Measurements from ENCODE around the gene DOK7.

Gene DOK7

DNA sequence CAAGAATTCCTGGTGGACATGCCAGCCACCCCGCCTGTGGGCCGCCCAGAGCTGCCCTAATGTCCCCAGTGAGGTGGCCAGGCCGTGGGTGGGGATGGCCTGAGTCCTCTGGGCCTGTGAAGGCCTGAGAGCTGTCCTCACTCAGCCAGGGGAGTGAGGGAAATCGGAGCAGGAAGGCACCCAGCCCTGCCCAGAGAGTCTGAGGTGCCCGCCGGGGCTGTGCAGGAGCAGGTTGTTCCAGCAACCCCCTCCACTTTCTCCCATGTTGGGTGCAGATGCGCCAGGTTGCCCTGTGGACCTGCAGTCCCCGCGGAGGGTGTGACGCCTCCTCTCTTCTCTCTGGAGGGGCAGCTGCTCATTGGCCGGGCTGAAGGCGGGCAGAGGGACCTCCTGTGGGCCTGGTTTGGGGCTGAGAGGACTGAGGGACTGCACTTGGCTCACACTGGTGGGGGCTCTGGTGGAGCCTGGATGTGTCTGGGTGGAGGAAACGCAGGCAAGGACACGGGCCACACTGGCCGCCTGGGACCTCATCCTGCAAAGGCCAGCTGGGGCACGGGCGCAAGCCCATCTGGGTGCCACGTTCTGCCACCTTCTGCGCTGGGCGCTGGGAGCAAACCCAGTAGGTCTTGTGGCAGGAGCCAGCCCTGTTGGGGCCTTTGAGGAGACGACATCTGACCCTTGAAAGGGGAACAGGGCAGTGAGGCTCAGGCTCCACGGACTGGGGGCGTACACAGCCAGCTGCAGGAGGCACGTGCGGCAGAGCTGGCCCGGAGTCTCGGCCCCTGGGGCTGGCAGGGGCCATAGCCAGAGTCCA is 14.0 kb downstream of the DOK7 start:
- FAIRE-seq, result no peak

DNA sequence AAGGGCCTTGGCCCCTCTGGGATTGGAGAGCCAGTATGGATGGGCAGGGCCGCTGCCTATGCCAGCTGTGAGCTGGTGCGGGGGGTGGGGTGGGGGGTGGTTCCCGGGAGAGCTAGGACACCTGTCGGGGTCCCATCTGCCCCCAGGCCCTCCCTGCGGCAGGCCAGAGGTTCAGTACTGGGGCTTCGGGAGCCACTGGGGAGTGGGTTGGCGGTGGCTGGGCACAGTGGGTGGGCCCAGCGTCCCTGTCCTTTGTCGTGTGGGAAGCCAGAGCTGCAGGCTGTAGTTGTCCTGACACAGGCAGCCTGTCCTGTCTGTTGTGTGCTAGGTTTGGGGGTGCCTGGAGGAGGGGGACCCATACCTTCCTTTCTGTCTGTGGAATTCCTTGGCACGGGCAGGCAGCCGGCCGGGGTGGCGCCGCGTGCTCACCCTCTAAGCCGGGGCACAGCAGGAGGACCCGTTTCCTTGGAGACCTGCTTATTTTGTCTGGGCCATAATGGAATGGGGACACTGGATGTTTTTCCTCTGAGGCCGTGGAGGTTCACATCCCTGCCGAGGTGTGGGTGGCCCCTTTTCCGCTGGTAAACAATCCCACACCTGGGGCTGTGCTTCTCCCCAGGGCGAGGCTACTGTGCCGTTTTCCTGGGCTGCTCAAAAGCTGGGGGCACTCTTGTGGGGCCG is 14.8 kb downstream of the DOK7 start:
- no peak for FAIRE-seq

DNA sequence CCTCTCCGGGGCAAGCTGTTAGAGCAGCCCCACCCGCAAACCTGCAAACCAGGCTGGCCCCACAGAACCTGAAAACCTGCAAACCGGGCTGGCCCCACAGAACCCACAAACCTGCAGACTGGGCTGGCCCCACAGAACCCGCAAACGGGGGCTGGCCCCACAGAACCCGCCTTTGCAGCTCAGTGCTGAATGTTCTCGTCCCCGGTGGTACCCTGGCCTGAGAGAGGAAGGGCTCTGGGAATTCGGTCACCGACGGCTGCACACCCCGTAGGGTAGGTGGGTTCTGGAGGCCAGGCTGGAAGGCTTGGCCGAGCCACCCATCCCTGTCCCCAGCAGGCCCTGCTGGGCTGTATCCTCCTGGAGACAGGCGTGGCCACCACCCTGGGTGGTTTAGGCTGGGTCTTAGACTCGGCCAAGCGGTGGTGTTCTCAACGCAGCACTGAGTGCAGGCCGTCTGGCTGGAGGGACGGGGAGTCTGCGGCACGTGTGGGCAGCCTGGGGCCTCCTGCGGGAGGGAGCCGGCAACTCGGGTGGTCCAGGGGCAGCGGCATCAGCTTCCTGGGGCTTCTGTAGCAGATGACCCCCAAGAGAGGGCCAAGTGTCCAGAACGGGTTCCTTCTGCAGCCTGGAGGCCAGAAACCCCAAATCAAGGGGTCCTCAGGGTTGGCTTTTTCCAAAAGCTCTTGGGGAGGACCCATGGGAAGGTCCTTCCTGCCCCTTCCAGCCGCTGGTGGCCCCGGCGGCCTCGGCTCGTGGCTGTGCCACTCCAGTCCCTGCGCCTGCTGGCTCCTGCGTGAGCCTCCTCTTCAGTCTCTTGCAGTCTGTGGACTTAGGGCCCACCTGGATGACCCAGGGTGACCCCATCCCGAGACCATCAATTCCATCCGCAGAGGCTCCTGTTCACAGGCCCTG is 15.6 kb downstream of the DOK7 start:
- no peak for FAIRE-seq

- FAIRE-seq, result no peak
Observed at GRCh38 chr4:3479358-3480101, 16.4 kb downstream of the DOK7 start.

GRCh38 chr4:3480528-3481112 is 17.5 kb downstream of the DOK7 start:
- peak; percentile 93 for FAIRE-seq

DNA sequence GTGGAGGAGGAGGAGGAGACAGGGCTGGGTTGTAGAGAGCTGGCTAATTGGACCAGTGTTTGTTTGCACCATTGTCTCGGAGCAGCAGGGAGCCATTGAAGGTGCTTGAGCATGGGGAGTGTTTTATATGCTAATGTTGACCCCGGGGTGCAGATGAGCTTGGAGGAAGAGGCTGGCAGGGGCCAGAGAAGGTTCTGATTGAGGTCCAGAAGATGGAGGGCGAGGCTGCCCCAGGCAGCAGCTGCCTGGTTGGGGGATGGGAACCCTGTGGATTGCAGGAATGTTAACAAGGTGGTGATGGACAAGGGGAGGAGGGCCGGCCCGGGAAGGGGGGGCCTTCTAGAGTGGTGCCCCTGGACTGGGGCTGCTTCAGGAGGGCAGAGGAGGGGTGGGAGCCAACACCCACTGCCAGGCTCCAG is 18.0 kb downstream of the DOK7 start:
- FAIRE-seq, result no peak

GRCh38 chr4:3481783-3482393 is 18.8 kb downstream of the DOK7 start:
- FAIRE-seq, result no peak

- no peak for FAIRE-seq
Observed at GRCh38 chr4:3482707-3483106, 19.6 kb downstream of the DOK7 start.

DNA sequence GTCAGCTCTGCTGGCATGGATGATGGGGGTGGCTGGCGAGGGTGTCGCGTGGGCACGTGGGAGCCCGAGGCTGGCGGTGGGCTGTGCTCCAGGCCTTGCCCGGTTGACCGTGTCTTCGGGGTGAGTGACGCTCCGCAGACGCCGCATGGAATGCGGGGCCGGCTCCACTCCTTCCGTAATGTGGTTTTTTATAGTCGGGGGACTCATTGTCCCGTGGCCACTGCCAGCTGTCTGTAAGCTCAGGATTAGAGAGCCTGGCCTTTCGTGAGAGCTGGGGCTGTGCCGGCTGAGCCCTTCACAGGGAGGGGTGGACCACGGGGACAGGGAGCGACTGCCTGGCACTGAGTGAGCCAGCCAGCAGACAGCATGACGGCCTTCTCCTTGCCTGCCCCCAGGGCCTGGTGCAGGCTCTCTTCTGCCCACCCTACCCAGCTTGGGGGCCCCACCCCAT is 20.4 kb downstream of the DOK7 start:
- FAIRE-seq, result no peak

DNA sequence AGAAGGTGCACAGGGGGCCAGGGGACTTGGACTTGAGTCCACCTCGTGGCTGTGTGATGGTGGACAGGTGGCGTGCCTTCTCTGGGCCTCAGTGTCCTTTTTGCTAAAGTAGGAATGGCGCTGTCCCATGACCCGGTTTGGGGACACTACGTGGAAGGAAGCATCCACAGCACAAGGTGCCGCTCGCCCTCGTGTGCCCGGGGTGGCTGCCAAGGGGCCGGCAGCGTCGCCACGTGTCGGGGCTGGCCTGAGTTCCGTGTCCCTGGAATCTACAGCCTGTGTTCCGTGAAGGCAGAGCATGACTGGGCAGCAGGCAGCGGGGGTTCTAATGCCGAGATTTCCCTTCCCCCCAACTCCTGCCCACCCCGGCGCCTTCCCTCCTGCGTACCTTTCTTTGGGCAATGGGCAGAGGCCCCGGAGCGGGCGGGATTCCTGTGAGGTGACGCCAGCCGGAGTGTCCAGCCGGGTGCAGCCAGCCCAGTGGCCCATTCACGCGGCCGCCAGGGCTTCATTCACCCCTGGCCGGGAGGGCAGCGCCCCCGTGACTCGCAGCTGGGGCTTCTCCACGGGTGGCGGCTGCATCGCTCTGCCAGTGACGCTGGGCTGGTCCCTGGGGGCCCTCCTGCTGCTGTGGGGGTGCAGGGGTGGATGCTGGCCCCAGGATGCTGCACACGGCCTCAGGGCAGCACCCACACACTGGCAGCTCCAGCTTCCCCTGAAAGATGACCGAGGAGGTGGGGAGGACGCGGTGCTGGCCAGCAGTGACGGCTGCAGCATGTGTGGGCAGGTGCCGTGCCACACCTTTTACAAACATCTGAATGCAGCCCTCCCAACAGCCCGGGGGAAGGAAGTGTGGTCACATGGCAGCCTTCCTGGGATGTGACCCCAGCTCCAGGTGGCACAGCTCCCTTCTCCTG is 21.2 kb downstream of the DOK7 start:
- FAIRE-seq, result no peak

DNA sequence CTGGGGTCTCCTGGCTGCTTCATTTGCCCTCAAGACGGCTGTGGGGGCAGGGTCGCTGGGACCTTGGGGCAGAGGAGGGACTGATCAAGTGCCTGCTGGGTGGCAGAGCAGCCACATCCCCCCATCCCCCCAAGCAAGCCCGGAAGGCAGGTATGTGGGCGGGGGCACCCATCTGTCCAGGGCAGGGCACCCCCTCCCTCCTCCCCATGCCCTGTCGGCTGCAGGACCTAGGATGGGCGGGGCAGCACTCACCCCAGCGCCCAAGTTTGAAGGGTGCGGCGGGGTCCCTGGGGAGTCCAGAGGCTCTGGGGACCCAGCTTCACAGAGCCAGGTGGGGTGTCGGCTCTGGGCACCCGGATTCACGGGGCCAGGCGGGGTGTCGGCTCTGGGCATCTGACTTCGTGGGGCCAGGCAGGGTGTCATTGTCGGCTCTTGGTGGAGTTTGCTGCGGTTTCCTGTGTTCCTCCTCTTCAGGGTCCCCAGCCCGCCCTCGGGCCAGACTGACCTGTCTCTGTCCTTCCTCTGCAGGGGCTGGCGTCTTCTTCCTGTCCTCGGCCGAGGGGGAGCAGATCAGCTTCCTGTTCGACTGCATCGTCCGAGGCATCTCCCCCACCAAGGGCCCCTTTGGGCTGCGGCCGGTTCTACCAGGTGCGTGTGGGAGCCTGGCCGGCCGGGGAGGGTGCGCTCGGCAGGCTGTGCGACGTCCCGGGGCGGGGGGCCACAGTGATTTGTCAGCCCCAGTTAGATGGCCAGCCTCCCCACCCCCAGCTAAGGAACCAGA is 22.1 kb downstream of the DOK7 start:
- FAIRE-seq, result no peak

- FAIRE-seq, result no peak
Observed at GRCh38 chr4:3485886-3486540, 22.9 kb downstream of the DOK7 start.

- no peak for FAIRE-seq
Observed at GRCh38 chr4:3486541-3487540, 23.7 kb downstream of the DOK7 start.

DNA sequence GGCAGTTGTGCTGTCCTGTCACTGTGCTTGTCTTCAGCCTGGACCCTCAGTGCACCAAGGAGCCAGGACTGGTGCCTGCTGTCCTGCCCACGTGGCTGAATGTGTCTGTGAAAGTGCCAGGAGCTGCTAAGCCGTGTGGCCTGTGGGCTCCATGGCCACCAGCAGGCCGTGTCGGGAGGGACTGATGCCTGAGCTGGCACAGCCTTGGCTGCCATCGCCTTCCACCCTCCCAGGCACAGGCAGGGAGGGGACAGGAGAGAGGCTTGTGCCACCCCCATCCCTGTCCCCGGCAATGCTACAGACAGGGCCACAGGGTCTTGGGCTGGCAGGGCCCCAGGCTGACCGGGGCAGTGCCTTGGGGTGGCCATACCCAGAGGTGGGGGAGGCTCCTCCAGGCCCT is 24.8 kb downstream of the DOK7 start:
- no peak for FAIRE-seq

DNA sequence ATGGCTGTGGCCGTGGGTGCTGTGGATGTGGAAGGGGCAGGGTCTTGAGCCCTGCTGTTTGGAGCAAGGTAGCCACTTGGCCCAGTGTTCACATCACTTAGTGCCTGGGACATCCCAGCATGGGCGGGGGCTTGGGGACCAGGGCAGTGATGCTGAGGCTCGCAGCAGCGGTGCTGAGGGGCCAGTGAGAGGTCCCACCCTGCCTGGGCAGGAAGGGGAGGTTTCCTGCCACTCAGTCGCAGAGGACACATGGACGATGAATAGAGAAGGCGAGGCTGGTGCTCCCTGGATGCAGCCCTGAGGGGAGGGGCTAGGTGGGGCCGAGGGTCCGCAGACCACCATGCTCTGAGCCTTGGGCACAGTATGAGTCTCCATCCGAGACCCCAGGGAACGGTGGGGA is 25.7 kb downstream of the DOK7 start:
- FAIRE-seq, result no peak

- FAIRE-seq, result peak; percentile 76
Observed at GRCh38 chr4:3489451-3489962, 26.4 kb downstream of the DOK7 start.

DNA sequence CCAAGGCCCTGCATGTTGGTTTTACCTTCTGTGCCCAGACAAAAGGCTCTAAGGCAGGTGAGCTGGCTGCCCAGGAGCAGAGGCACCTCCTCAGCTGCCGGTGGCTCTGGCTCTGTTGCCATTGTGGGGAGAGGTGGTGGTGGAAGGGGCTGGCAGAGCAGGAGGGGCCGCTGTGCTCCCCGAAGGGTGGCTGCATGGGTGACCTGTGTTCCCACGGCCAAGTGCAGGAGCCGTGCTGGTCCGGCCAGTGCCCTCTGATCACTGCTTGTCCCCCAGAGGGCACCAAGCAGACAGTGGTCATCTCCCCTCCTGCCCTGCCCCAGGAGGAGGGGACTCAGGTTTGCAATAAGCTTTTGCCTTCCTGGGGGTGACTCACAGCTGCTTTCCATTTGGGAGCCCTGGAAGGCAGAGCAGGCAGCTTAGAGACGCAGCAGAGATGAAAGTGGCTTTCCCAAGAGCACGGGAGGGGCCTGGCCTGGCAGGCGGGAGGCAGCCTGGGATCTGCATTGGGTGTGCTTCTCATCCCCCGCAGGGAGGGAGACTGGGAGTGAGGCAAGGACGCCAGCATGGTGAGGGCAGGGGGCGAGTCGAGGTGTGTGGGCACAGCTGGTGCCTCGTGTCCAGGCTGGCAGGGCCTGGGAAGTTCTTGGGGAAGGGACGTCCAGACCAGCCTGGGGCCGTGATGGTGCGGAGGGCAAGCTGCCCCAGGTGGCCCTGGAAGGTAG is 28.7 kb downstream of the DOK7 start:
- no peak for FAIRE-seq

Data from G401.6 (cell line).